Panc1 (cell line): Measurements from ENCODE around the gene NOPCHAP1. TPM values are rescaled to one million over a fixed set of nuclear protein-coding genes. Genes with fewer than 3 reads are reported as not detected.

ENCODE experiments used
- ATAC-seq: fragments of 200-7000 bp; cut with Tn5 transposase; 2 replicates; pipeline ENCODE4 v1.9.1; 2020; ENCODE audit warnings: mild to moderate bottlenecking, moderate library complexity
- BruUV-seq: library from RNA; stranded (reverse); fragments of 400-500 nt; replicated peaks from 2 replicates; lab custom pipeline; 2021; lab: Mats Ljungman, UMichigan
- CTCF ChIA-PET: fragments of 300-600 bp; sonication (Branson Sonifier 250); formaldehyde crosslinking; loops from one replicate; lab custom pipeline; 2022; ENCODE audit warnings: antibody characterized with exemption; lab: Charles Lee
- POLR2A ChIA-PET: fragments of 300-600 bp; sonication (Branson Sonifier 250); formaldehyde crosslinking; loops from one replicate; lab custom pipeline; 2022; ENCODE audit warnings: antibody characterized with exemption; lab: Charles Lee
- DNase-seq: peaks from one replicate; pipeline ENCODE4 v3.0.0-alpha.2; 2010; ENCODE audit warnings: low read depth, low spot score
- H3K27ac ChIP-seq: 2 replicates; pipeline ENCODE4 v1.5.1; 2011; ENCODE audit warnings: mild to moderate bottlenecking, low read length, inconsistent platforms
- H3K27me3 ChIP-seq: fragments of 200-500 bp; sonication (Bioruptor generic); 2 replicates; pipeline ENCODE4 v1.6.0; 2014; ENCODE audit warnings: low read length, inconsistent platforms; ENCODE audit not compliant: control insufficient read depth, insufficient read depth
- H3K36me3 ChIP-seq: fragments of 200-500 bp; sonication (Bioruptor generic); 2 replicates; pipeline ENCODE4 v1.5.1; 2014; ENCODE audit warnings: inconsistent platforms, mild to moderate bottlenecking, low read length, moderate library complexity; ENCODE audit not compliant: control insufficient read depth, insufficient read depth
- H3K4me1 ChIP-seq: 2 replicates; pipeline ENCODE4 v1.5.1; 2011; ENCODE audit warnings: inconsistent platforms, mild to moderate bottlenecking, low read length, moderate library complexity; ENCODE audit not compliant: control insufficient read depth, insufficient read depth
- H3K4me3 ChIP-seq, 2 experiments: 2 replicates each; pipeline ENCODE4 v1.5.1; 2011 to 2012; ENCODE audit warnings: low read depth in 2 of 2, low read length in 2 of 2, mild to moderate bottlenecking in 2 of 2, inconsistent platforms in 1 of 2, moderate library complexity in 1 of 2
- H3K9me3 ChIP-seq: fragments of 200-500 bp; sonication (Bioruptor generic); 2 replicates; pipeline ENCODE4 v1.5.1; 2014; ENCODE audit warnings: low read depth, mild to moderate bottlenecking, inconsistent platforms, low read length, moderate library complexity; ENCODE audit not compliant: control insufficient read depth, insufficient read depth
- CTCF ChIP-seq: fragments of 450-650 bp; IDR thresholded peaks from 2 replicates; pipeline ENCODE4 v1.5.1; 2017; ENCODE audit warnings: mild to moderate bottlenecking
- POLR2AphosphoS5 ChIP-seq: IDR thresholded peaks from 2 replicates; pipeline ENCODE4 v1.6.1; 2012; ENCODE audit warnings: mild to moderate bottlenecking, low read depth, low read length, moderate library complexity
- REST ChIP-seq, 2 experiments: IDR thresholded peaks; 2 replicates each; pipeline ENCODE4 v1.6.1; 2011 to 2012; ENCODE audit warnings: low read depth in 2 of 2, control low read depth in 1 of 2, low read length in 1 of 2, mild to moderate bottlenecking in 1 of 2, moderate library complexity in 1 of 2; ENCODE audit not compliant: insufficient read depth in 1 of 2
- SIN3A ChIP-seq: IDR thresholded peaks from 2 replicates; pipeline ENCODE4 v1.6.1; 2012; ENCODE audit warnings: low read depth, mild to moderate bottlenecking, low read length, moderate library complexity, borderline replicate concordance; ENCODE audit not compliant: insufficient read depth
- TCF7L2 ChIP-seq: IDR thresholded peaks from 2 replicates; pipeline ENCODE4 v1.6.1; 2011; ENCODE audit warnings: mild to moderate bottlenecking, low read depth, low read length, inconsistent platforms
- in situ Hi-C: cut with HindIII; loops from 2 replicates; pipeline ENCODE4 v1.10.0; 2016; ENCODE audit warnings: low sequenced_read_pairs, low pct_unique_long_range_greater_than_20kb
- intact Hi-C: fragments of 100-400 bp; cut with micrococcal nuclease; formaldehyde crosslinking; loops from one replicate; pipeline ENCODE4 v1.10.0; 2022; ENCODE audit not compliant: unreplicated experiment
- total RNA-seq: library from RNA; stranded (reverse); gene quantifications from one replicate; pipeline ENCODE4 v1.2.1, GENCODE V29; 2021; ENCODE audit not compliant: unreplicated experiment

NOPCHAP1 gene
- total RNA-seq, 1 experiment from 2014 or later = 24.0 TPM

- DNase-seq (peak; percentile 60), ATAC-seq (peak; percentile 91)
- no peaks in the 10 kb centered on the region for H3K27me3 ChIP-seq
- H3K36me3 ChIP-seq = no peaks in the 10 kb centered on the region
- CTCF ChIA-PET = interaction anchor here (0.6 to 0.7 kb wide), 2 partner anchors 14 to 42 kb away, joined by 3 read pairs; no protein-coding TSS in a partner anchor
- peak; percentile 72 for TF ChIP-seq CTCF
- no peak for TF ChIP-seq SIN3A
- TF ChIP-seq REST (IDR thresholded peaks at IDR 0.05; ENCODE audit: insufficient read depth in 1 of 2, low read depth in 2 of 2, low read length in 1 of 2) = no peak
- in situ Hi-C loops = no loop called here
- H3K4me1 ChIP-seq = peaks cover 29% of the 10 kb centered on the region
- H3K4me3 ChIP-seq = peak within 1 kb of the TSS; percentile 66 to 83
- H3K9me3 ChIP-seq = no peaks in the 10 kb centered on the region
- BruUV-seq = no TSS peak
- POLR2A ChIA-PET = interaction anchor here (0.9 kb wide), 1 partner anchor 10 kb away, joined by 3 read pairs; no protein-coding TSS in a partner anchor
- peak within 1 kb of the TSS; percentile 76 for H3K27ac ChIP-seq
- intact Hi-C loops = no loop called here
Measured at GRCh38 chr12:104958001-104958804, 27.9 kb upstream of the NOPCHAP1 start, which contains the start of gene SLC41A2. SLC41A2 (minus strand) TSS chr12:104958290; CDS start chr12:104928527, 29,763 bp downstream.

GRCh38 chr12:104958805-104959334, 27.2 kb upstream of the NOPCHAP1 start:
- no peaks in the 10 kb centered on the region for H3K27me3 ChIP-seq
- DNase-seq (no peak), ATAC-seq (no peak; the same call in 1 of the 2 replicates)
- intact Hi-C loops = no loop called here
- H3K4me1 ChIP-seq = peaks cover 22% of the 10 kb centered on the region
- POLR2A ChIA-PET = interaction anchor here (0.9 kb wide), 1 partner anchor 9 kb away, joined by 3 read pairs; no protein-coding TSS in a partner anchor
- no TSS peak for BruUV-seq
- CTCF ChIA-PET = interaction anchor here (0.6 to 0.7 kb wide), 2 partner anchors 14 to 49 kb away, joined by 3 read pairs; no protein-coding TSS in a partner anchor
- no peak for TF ChIP-seq POLR2AphosphoS5
- TF ChIP-seq CTCF = no peak
- no peak for TF ChIP-seq SIN3A
- TF ChIP-seq TCF7L2 = no peak
- TF ChIP-seq REST (IDR thresholded peaks at IDR 0.05; ENCODE audit: insufficient read depth in 1 of 2, low read depth in 2 of 2, low read length in 1 of 2) = no peak
- H3K27ac ChIP-seq = peak overlapping the region; percentile 76
- in situ Hi-C loops = no loop called here
- no peaks in the 10 kb centered on the region for H3K36me3 ChIP-seq
- H3K9me3 ChIP-seq = no peaks in the 10 kb centered on the region
- peak overlapping the region; percentile 66 to 83 for H3K4me3 ChIP-seq
